Fibroblast of skin of back (primary cell): ENCODE results near the gene EVI5L.
A peak's percentile ranks its signal among the peaks of the same experiment; 100 is the strongest.

Experiments used
- DNase-seq: peaks from one replicate; pipeline ENCODE4 v3.0.0-alpha.2; 2013

The EVI5L gene

GRCh38 chr19:7874076-7874896 is 44.3 kb downstream of the EVI5L start, which contains the start of gene PRR36:
Gene PRR36 (minus strand): TSS chr19:7874390. CDS start chr19:7873689, 701 bp downstream.
- no peak for DNase-seq

GRCh38 chr19:7874897-7875273 is 44.9 kb downstream of the EVI5L start:
- no peak for DNase-seq

GRCh38 chr19:7877249-7877836 is 47.3 kb downstream of the EVI5L start:
- peak; percentile 51 for DNase-seq

- DNase-seq = no peak
Observed at GRCh38 chr19:7879111-7879807, 49.2 kb downstream of the EVI5L start.

- DNase-seq = no peak
Observed at GRCh38 chr19:7879836-7880235, 49.8 kb downstream of the EVI5L start.

GRCh38 chr19:7881910-7882309 is 51.9 kb downstream of the EVI5L start:
- no peak for DNase-seq

- no peak for DNase-seq
Observed at GRCh38 chr19:7883105-7883504, 53.1 kb downstream of the EVI5L start.

GRCh38 chr19:7883796-7884570 is 54.0 kb downstream of the EVI5L start:
- DNase-seq = peak; percentile 36

GRCh38 chr19:7885818-7886217 is 55.8 kb downstream of the EVI5L start:
- no peak for DNase-seq

- no peak for DNase-seq
Observed at GRCh38 chr19:7887408-7888144, 57.6 kb downstream of the EVI5L start.

GRCh38 chr19:7888145-7888825 is 58.3 kb downstream of the EVI5L start, which contains the start of gene LRRC8E:
Gene LRRC8E (plus strand): TSS chr19:7888510. CDS start chr19:7895604, 7,094 bp downstream.
- DNase-seq = peak; percentile 85

GRCh38 chr19:7888826-7889217 is 58.8 kb downstream of the EVI5L start:
- no peak for DNase-seq

GRCh38 chr19:7893362-7894101 is 63.5 kb downstream of the EVI5L start:
- peak; percentile 50 for DNase-seq

- DNase-seq = no peak
Observed at GRCh38 chr19:7894612-7895309, 64.7 kb downstream of the EVI5L start.

GRCh38 chr19:7895565-7895964 is 65.5 kb downstream of the EVI5L start:
- no peak for DNase-seq

- DNase-seq = no peak
Observed at GRCh38 chr19:7897292-7897691, 67.3 kb downstream of the EVI5L start.

- no peak for DNase-seq
Observed at GRCh38 chr19:7898967-7899366, 68.9 kb downstream of the EVI5L start.

- no peak for DNase-seq
Observed at GRCh38 chr19:7899751-7900378, 69.8 kb downstream of the EVI5L start.

GRCh38 chr19:7900401-7900870 is 70.4 kb downstream of the EVI5L start:
- no peak for DNase-seq
